HG02678 (cell line): ENCODE measurements around the gene SND1.

Experiments
- ATAC-seq: cut with Tn5 transposase; IDR thresholded peaks from one replicate; pipeline ENCODE4 v1.9.1; 2021; ENCODE audit warnings: mild to moderate bottlenecking, moderate library complexity; ENCODE audit not compliant: unreplicated experiment

Gene SND1

GRCh38 chr7:127858091-127858914, 206.3 kb downstream of the SND1 start:
- no peak for ATAC-seq

- ATAC-seq, result no peak
These were observed 206.9 kb downstream of the SND1 start for GRCh38 chr7:127858915-127859189.

GRCh38 chr7:127859330-127859729, 207.3 kb downstream of the SND1 start:
- ATAC-seq, result no peak

GRCh38 chr7:127862525-127862924, 210.5 kb downstream of the SND1 start:
- no peak for ATAC-seq

- no peak for ATAC-seq
These were observed 211.1 kb downstream of the SND1 start for GRCh38 chr7:127863082-127863481.

- no peak for ATAC-seq
These were observed 213.5 kb downstream of the SND1 start for GRCh38 chr7:127865466-127865865.

- ATAC-seq, result no peak
These were observed 218.4 kb downstream of the SND1 start for GRCh38 chr7:127870231-127870907.

GRCh38 chr7:127871226-127871625, 219.2 kb downstream of the SND1 start:
- ATAC-seq, result no peak

GRCh38 chr7:127872122-127872521, 220.1 kb downstream of the SND1 start:
- peak; percentile 56 for ATAC-seq

GRCh38 chr7:127873151-127873550, 221.2 kb downstream of the SND1 start:
- ATAC-seq, result no peak

GRCh38 chr7:127873715-127874636, 222.0 kb downstream of the SND1 start:
- peak; percentile 42 for ATAC-seq

GRCh38 chr7:127874951-127875608, 223.1 kb downstream of the SND1 start:
- no peak for ATAC-seq

GRCh38 chr7:127876393-127876792, 224.4 kb downstream of the SND1 start:
- ATAC-seq, result no peak

GRCh38 chr7:127877951-127878350, 226.0 kb downstream of the SND1 start:
- no peak for ATAC-seq

- no peak for ATAC-seq
These were observed 226.8 kb downstream of the SND1 start for GRCh38 chr7:127878791-127879190.

- no peak for ATAC-seq
These were observed 227.4 kb downstream of the SND1 start for GRCh38 chr7:127879436-127879835.

GRCh38 chr7:127879942-127880341, 227.9 kb downstream of the SND1 start:
- no peak for ATAC-seq

GRCh38 chr7:127880454-127880853, 228.5 kb downstream of the SND1 start:
- no peak for ATAC-seq

- no peak for ATAC-seq
These were observed 229.6 kb downstream of the SND1 start for GRCh38 chr7:127881564-127881963.

- ATAC-seq, result no peak
These were observed 230.4 kb downstream of the SND1 start for GRCh38 chr7:127882313-127882920.
